HG03460 (cell line): ENCODE data around the gene KDM3A.
"Not testable (repeated sequence)": the region's sequence is repeated elsewhere in the genome, so short reads cannot be mapped to it uniquely, and the experiment has no call there.

ENCODE experiments used
- ATAC-seq: cut with Tn5 transposase; IDR thresholded peaks from one replicate; pipeline ENCODE4 v1.9.1; 2021; ENCODE audit not compliant: unreplicated experiment

Gene KDM3A

DNA sequence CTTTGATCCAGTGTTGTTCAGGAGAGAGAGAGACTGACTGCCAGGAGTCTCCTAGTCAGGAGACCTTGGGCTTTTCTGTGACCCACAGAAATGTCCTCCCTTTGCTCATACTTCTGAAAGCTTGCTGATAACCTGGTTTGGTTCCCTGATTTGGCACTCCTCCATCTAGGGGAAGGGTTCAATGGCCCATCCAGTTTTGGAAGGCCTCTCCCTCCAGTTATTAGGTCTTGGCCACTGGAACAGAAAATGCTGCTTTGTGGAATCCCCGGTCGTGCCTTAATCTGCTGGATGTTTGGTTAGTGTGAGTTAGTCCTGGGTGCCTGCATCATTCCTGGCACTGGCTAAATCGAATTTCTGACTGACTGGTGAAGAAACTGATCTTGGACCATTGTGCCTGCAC is 35.7 kb downstream of the KDM3A start:
- ATAC-seq, result no peak

DNA sequence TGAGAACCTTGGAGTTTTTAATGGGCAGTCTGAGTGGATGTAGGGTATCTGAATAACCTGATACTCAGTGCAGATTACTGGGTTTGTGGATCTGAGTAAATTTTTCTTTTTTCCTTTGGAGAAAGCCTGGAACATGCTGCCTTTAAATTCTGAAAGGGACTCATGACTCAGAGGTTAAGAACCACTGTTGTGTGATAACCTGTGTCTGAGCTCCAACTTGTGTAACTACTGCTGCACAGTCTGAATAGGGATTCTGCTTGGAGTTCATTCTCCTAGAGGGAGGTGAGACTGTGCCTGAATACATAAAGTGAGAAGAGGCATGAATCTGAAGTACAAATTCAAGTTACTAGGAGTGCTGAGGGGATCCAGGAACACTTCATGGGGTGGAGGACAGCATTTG is 36.2 kb downstream of the KDM3A start:
- no peak for ATAC-seq

DNA sequence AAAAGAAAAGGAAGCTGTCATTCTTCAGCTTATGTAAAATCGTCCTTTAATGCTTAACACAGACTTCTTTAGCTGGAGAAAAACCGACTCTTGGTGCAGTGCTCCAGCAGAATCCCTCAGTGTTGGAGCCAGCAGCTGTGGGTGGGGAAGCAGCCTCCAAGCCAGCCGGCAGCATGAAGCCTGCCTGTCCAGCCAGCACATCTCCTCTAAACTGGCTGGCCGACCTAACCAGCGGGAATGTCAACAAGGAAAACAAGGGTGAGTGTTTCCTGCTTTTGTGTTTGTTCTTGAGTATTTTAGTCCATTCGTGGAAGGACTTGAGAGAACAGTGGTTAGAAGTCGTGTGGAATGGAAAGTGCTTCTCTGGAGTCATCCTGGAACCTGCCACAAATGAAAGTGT is 38.9 kb downstream of the KDM3A start:
- no peak for ATAC-seq

DNA sequence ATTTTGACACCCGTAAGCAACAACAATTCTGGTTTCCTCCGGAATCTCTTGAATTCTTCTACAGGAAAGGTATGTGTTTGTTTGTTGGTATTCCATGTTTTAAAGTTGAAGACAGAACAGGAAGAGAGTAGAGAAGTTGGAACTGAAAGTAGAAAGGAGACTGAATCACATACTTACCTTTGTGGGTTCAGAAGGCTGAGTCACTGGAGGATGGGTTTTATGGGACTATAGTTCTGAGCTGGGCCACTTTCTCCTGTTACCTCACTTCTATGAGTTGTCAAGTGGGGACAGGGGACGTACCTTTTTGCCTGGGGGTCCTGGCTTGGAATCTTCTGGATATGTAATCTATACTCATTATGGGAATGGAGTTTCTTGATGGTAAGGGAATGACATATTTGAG is 40.9 kb downstream of the KDM3A start:
- ATAC-seq, result no peak

DNA sequence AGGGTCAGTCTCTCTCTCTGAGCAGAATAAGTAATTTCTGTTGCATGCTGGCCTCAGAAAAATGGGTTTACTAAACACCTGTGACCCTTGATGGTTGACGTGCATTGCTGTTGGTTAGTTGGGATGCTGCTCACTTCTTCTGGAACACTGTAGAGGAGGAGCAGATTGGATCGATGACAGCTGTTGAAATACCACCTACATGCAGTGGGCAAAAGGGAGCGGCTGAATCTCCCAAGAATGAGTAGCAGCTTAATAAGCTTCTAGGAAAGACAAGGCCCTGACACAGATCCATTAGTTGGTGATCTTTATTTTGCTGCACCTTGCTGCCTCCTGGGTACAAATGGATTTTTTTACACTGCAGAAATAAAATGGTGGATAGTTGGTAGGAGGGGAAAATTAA is 43.2 kb downstream of the KDM3A start:
- ATAC-seq, result no peak

DNA sequence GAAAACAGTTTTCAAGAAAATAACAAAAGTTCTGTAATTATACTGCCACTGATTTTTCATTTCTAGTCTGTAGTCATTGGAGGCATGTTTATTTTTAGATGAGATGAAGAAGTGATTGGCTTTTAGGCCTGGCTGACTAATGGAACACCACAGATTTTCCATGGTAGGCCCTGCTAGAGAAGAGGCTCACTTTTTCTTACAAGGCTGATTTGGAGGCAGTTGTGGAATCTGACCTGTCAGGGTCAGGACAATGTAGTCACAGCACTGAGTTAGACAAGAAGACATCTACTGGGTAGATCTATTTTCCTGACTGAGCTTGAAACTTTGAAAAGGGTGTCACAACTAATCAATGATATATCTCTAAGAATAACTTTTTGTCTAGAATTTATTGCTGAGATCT is 43.9 kb downstream of the KDM3A start:
- ATAC-seq, result no peak

DNA sequence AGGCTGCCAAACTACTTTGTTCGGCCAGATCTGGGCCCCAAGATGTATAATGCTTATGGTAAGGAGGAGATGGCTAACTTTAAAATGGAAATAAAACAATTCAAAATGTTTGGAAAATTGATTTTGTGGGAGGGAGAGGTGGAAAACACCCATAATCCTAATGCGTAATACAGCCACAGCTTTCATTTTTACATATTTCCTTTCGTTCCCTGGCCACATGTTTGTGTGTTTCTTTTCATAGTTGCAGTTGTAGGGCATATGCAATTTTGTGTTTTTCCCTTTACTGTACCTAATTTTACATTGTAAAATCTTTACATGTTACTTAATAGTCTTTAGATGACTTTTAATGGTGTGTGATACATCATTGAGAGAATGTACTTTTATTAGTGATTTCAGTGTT is 44.6 kb downstream of the KDM3A start:
- no peak for ATAC-seq

DNA sequence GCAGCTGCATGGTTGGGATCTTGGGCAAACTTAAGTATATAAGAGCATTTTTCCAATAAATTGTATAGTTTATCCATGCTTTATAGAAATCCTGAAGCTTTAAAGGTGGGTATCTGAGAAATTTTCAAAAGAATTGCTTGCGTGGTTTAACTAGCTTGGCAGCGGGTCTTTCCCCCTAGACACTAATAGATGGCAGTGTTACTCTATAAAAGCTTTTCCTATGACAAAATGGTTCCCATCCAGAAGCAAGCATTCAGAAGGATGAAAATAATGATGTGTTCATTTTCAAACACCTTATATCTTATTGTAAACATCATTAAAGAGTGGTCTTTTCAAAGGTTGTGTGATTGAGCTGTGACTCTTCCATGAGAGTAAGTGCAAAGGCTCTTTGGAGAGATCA is 45.9 kb downstream of the KDM3A start:
- no peak for ATAC-seq

DNA sequence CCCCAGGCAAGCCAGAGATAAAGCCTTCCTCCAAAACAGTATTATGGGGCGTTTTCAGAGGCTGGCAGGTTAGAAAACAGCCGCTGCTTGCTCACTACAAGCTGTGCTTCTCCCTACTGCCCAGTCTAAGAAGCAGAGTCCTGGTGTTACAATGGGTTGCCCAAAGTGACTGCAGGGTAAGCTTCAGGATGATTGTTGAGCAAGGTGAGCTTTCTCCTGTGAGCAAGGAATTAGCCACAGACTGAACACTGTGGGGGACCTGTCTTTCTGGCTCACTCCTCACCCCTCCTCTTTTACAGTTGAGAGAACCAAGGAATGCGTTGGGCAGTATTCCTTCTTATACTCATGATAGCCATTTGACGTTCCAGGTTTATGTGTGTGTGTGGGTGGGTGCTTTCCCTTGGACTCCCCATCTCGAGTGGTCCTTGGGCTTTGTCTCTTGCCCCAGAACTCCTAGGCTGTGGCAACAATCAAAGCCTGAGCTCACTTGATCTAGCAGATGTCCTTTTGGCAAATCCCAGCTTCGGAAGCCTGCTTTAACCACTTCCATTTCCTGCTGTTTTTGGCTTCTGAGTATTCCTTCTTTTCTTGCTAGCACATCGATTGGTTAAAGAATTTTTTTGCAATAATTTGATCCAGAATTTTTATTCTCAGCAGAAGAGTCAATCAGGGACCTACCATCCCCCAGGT is 47.5 kb downstream of the KDM3A start:
- no peak for ATAC-seq

DNA sequence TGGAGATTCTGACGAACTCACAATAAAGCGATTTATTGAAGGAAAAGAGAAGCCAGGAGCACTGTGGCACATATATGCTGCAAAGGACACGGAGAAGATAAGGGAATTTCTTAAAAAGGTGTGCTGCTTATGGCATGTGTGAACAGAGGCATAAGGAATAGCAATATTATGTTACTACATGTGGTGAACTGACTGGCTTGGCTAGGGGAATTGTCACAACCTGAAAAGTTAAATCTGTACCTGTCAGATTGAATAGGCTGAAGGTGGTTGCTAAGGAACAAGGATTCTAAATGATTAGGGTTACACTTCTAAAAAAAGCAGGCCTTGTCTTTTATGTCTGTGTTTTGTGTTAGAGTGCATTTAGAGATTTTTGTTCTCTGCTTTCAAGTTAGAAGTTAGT is 48.4 kb downstream of the KDM3A start:
- ATAC-seq, result no peak

DNA sequence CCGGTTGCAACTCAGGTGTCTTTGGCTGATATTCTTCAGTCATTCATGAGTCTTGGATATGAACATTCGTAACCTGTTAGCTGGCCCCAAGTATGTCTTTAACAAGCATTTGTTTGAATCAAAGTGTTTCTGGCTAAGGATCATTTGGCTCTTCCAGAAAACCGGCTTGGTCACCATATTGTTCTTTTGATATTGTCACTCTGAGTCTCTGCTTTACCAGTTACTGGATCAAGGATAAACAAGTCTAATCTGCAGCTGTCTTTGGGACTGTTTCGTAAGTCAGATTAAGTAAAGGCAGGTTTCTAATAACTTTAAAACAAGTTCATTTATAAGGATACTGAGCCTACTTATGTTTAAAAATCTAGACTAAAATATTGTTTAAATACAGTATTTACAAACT is 49.1 kb downstream of the KDM3A start:
- ATAC-seq, result no peak

DNA sequence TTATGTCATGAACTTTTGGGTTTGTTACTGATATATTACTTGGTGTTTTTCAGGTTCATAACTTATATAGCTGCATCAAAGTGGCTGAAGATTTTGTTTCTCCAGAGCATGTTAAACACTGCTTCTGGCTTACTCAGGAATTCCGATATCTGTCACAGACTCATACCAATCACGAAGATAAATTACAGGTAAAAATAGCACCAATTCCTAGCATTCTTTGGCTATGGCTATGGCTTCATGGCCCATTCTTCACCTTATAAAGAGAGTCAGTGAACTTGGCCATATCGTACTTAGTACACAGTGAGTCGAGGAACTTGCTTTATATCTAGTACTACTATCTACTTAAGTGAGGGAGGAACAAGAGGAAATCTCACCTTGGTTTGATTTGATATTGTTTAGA is 49.9 kb downstream of the KDM3A start:
- ATAC-seq, result no peak

DNA sequence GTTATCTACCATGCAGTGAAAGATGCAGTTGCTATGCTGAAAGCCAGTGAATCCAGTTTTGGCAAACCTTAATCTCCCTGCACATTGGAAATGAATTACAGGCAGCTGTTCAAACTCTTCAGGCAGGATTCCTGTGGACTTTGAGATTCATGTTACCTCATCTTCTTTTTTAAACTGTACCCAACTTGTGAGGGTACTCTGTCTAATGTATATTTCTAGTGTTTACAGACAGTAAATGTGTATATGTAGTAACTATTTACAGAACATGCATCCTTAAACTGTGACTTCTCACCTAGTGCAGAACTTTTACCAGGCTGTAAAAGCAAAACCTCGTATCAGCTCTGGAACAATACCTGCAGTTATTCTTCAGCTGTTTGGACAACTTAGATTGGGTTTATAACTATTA is 50.9 kb downstream of the KDM3A start:
- no peak for ATAC-seq

DNA sequence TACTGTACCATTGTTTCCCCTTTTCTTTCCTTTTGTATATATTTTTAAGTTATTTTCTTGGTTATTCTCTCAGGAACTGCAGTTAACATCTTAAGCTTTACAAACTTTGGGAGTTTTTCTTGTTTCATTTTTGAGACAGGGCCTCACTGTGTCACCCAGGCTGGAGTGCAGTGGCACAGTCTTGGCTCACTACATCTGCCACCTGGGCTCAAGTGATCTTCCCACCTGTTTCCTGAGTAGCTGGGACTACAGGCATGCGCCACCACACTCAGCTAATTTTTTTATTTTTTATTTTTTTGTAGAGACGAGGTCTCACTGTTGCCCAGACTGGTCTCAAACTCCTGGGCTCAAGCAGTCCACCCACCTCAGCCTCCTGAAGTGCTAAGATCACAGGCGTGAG is 55.2 kb downstream of the KDM3A start:
- not testable (repeated sequence) for ATAC-seq

DNA sequence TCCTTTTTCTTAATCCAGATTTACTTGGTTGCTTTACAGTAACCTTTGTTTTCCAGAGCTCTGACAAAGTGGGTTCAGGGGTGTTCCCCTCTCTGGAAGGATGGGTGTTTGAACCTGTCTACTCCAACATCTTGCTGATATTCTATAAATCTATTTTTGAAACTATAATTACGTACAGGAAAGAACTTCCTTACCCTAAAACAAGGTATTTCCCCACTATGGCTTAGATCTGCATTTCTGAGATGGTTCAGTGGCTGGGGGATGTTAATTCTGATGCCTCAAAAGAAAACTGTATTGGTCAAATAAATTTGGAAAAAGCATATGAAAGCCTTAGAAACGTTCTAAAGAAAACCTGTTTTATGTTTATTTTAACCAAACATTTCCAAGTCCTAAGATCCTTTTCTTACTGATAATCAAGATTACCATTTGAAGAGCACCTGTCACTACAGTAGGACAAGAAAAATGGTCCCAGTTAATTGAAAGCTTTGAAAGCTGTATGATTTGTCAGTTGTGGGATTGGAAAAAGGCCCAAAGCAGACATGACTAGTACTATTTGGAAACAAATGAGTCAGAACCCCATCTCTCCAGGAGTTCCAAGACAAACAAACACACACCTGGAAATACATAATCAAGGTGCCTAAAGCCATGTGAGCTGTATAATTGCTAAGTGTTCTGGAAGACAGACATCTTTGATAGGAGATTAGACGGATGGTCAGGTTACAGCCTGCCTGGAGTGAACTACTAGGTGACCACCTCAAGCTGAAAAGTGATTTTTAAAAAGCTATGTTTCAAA is 57.5 kb downstream of the KDM3A start:
- ATAC-seq, result no peak

DNA sequence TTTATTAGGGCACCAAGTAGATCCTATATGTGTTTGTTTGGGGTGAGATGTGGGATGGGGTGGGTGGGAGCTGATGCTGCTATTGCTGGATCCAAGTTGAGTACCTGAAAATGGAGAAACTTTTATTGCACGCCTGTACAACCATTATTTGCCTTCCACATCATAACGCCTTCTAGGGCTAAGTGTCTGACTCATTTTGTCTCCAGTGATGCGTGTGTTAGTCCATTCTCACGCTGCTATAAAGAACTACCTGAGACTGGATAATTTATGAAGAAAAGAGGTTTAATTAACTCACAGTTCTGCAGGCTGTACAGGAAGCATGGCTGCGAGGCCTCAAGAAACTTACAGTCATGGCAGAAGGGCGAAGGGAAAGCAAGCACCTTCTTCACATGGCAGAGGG is 58.2 kb downstream of the KDM3A start:
- ATAC-seq, result no peak

DNA sequence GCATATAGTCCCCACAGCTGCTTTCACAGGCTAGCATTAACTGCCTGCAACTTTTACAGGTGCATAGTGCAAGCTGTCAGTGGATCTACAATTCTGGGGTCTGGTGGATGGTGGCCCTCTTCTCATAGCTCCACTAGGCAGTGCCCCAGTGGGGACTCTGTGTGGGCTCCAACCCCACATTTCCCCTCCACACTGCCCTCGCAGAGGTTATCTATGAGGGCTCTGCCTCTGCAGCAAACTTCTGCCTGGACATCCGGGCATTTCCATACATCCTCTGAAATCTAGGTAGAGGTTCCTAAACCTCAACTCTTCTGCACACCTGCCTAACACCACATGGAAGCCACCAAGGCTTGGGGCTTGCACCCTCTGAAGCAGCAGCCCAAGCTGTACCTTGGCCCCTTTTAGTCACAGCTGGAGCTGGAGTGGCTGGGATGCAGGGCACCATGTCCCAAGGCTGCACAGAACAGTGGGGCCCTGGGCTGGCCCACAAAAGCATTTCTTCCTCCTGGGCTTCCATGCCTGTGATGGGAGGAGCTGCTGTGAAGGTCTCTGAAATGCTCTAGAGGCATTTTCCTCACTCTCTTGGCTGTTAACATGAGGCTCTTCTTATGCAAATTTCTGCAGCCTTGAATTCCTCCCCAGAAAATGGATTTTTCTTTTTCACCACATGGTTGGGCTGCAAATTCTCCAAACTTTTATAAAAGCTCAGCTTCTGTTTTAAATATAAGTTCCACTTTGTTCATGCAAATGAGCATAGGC is 59.3 kb downstream of the KDM3A start:
- ATAC-seq, result no peak

DNA sequence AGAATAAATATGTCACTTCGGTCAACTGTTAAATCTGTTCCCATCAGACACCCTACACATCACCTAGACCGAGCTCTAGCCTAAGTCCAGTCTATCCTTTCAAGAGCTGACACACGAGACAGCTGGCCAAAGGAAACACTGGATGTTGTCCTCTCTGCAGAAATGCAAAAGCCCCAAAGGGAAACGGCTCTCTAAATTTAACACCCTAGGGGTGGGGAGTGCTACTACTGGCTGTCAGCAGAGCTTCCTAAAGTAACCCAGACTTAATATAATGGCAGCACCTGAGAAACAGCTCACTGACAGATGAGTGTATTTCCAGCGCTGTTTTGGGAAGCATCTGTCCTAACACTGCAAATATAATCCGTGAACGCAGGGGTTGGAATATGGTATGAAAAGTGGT is 66.4 kb downstream of the KDM3A start:
- ATAC-seq, result no peak

DNA sequence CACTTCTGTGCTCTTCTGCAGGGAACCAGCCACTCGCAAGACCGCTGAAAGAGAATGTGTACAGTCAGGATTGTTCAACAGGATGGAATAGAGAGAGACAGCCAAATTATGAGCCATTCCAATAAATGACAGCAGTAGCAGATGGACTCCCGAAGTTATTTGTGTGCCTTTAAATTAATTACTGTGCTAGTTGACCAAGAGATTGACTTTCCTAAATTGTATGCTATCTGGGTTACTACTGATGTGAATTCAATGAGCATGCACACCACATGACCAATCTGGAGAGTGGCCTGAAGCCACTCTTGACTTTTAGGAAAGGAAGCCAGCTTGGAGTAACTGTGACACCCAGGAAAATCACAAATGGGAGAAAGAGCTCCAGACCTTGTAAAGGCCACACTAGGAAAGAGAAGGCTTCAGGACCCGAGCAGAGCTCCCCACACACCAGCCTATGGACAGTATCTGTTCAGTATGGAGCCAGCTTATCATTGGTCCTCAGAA is 69.3 kb downstream of the KDM3A start:
- ATAC-seq, result no peak

DNA sequence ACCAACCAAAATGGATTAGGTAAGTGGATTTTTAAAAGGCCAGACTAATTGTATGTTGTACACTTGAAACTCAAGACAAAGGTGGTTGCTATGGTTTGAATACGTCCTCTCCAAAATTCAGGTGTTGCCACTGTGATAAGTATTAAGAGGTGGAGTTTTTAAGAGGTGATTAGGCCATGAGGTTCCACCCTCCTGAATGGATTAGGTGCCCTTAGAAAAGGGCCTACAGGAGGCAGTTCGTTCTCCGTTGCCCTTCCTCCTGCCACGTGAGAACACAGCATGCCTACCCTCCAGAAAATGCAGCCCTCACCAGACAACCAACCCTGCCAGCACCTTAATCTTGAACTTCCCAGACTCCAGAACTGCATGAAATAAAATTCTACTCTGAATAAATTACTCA is 70.9 kb downstream of the KDM3A start:
- no peak for ATAC-seq

DNA sequence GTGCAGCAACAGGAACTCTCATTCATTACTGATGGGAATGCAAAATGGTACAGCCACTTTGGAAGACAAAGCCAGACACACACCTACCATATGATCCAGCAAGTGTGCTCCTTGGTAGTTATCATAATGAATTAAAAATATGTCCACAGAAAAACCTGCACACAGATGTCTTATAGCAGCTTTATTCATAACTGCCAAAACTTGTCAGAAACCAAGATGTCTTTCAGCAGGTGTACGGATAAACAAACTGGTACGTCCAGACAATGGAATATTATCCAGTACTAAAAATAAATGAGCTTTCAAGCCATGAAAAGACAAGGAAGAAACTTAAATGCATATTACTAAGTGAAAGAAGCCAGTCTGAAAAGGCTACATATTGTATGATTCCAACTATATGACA is 71.7 kb downstream of the KDM3A start:
- no peak for ATAC-seq
